Posterior vena cava (tissue), 2 donors: ENCODE data around the gene LYSMD4. TPM values are rescaled to one million over a fixed set of nuclear protein-coding genes. Genes with fewer than 3 reads are reported as not detected.
"Not testable (repeated sequence)": the region's sequence is repeated elsewhere in the genome, so short reads cannot be mapped to it uniquely, and the experiment has no call there.

Experiments
- DNase-seq: peaks from one replicate; pipeline ENCODE4 v3.0.0-alpha.2; 2020; ENCODE audit warnings: low spot score
- intact Hi-C, 2 donors: fragments of 100-400 bp; cut with DNase I; formaldehyde crosslinking; loops; one replicate each; pipeline versions ENCODE4 v1.14.1 to v1.14.2; 2022 to 2023
- long read RNA-seq, 2 donors: library from polyadenylated mRNA; unstranded; transcript quantifications; one replicate each; pipeline ENCODE4 v2.0.0, GENCODE V29; 2020 to 2021
- total RNA-seq, 2 donors: library from RNA; stranded (reverse); fragmentation: NEBNext Ultra II Directional; extraction: Animal tissue kit (Norgen Biotek cat#: 25700); gene quantifications; one replicate each; pipeline ENCODE4 v1.2.1, GENCODE V29; 2021
- donor health status: DM: yes; HTN: yes; CAD: no.
- donor health status: DM: yes; HTN: yes; CAD: no.

Gene LYSMD4
- 1 to 10 TPM; 6.8 to 7.5 TPM for total RNA-seq
- long read RNA-seq, donor 1, partial matches to known transcripts = 0 of 4 reads
- long read RNA-seq, donor 1, other reads (novel, unspliced or antisense) = 2 of 4 reads
- long read RNA-seq, donor 2, partial matches to known transcripts = 1 of 18 reads
- long read RNA-seq, donor 2, other reads (novel, unspliced or antisense) = 15 of 18 reads

DNA sequence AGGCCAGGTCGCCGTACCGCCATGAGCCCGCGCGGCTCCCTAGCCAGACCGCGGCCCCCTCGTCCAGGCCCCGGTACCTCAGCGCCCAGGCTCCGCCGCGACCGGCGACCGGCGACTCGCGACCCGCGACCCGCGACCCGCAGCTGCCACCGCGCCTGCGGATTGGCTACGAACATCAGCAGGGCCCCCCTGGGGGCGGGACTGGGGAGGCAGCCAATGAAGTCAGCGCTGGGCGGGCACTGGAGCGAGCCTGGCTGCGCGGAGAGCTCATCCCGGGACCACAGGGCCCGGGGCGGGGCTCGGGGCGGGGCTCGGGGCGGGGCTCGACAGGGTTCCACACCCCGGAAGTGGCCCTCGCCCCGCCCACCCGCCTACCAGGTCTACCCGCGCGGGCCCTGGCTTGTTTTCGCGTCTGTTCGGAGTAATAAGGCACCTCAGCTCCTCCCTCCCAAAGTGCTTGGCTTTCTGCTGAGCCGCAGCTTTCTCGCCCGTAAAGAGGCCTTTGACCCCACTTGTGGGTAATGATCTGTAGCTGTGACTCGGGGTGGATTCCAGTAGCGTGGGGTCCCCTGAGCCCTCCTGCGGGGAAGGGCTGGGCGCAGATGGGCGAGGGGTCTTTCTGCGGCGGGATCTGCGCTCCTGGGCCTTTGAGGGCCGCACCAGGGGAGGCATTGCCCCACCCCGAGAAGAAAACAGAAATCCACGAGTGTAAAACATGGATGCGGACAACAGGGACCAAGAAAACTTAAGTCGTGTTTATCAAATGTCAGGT, at the start of gene LYSMD4:
Gene LYSMD4 (minus strand): TSS at position 170 of the 772 bp plus-strand sequence. CDS start 1,438 bp downstream, outside the sequence.
- intact Hi-C loops = no loop called here
- DNase-seq = peak; percentile 99

DNA sequence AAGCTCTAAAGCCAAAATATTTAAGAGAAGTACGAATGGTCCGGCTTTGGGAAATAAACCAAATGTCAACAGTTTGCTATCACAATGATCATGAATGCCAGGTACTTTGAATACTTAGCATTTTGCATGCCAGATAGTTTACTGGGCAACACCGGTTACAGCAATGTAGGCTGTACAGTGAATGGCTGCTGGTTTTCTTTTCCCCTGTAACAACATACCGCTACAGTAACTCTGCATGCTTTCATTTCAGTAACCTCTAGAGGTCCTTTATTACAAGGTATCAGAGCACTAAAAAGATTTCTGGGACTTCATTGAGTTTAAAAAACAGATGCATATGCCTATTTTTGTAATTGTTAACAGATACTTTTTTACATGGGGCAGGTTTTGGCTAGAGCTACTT, 48.8 kb upstream of the LYSMD4 start:
- DNase-seq, intact Hi-C loops: not testable (repeated sequence)

DNA sequence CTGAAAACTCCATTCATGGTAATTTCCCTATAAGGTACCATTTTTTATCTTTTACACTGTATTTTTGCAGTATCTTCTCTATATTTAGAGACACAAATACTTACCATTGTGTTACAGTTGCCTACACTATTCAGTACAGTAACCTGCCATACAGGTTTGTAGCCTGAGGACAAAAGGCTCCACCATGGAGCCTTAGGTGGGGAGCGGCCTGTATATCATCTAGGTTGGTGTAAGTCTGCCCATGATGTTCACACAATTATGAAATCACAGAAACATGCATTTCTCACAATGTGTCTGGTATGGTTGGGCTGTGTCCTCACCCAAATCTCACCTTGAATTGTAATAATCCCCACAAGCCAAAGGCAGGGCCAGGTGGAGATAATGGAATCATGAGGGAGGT, 43.9 kb upstream of the LYSMD4 start:
- DNase-seq = no peak
- intact Hi-C loops = no loop called here

- intact Hi-C loops = no loop called here
- no peak for DNase-seq
Observed at GRCh38 chr15:99764522-99764921, 31.3 kb upstream of the LYSMD4 start.

DNA sequence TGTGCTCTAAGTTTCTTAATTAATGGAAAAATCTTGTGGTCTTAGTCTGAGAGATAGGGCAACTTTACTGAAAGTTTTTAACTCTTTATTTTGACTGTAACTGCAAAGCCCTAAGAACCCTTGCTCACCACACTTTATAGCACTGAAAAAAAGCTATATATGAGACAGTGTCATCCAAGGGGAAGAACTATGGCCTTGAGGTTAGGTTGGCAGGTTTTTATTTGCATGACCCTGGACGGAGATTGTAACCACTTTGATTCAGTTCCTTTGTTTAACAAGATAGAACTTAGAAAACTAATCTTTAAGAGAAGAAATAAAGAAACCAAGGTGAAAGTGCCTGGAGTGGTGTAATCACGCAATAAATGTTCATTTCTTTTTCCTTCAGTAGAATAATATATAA, 30.6 kb upstream of the LYSMD4 start:
- DNase-seq = no peak
- intact Hi-C loops = no loop called here

DNA sequence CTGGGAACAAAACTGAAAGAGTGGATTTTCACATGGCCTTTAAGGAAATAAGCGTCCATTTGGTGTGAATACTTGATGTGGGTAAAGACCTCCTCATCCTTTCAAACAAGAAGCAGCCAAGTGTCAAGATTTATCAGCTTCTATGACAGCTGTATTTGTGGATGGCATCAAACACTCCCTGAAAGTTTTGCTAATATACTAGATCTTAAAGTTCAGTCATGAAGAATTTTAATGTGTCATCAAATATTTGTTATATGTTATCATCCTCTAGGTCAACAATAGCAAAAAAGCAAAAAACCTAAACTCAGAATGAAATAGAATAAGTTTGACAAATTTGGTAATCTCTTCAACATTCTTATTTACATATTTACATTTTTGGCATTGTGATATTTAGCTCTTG, 29.1 kb upstream of the LYSMD4 start:
- DNase-seq = no peak
- intact Hi-C loops = no loop called here

- no peak for DNase-seq
- intact Hi-C loops = loop anchor here in 1 of 2 donors (10.0 kb wide), 1 partner anchor 481 kb away; no protein-coding TSS in a partner anchor
Observed at GRCh38 chr15:99755692-99756409, 22.6 kb upstream of the LYSMD4 start.

GRCh38 chr15:99753066-99753465, 19.8 kb upstream of the LYSMD4 start:
- DNase-seq = no peak
- intact Hi-C loops = loop anchor here in 1 of 2 donors (10.0 kb wide), 1 partner anchor 478 kb away; no protein-coding TSS in a partner anchor

GRCh38 chr15:99752556-99752955, 19.3 kb upstream of the LYSMD4 start:
- no peak for DNase-seq
- intact Hi-C loops = loop anchor here in 1 of 2 donors (10.0 kb wide), 1 partner anchor 478 kb away; no protein-coding TSS in a partner anchor

- DNase-seq = not testable (repeated sequence)
Observed at GRCh38 chr15:99750326-99750725, 17.1 kb upstream of the LYSMD4 start.

DNA sequence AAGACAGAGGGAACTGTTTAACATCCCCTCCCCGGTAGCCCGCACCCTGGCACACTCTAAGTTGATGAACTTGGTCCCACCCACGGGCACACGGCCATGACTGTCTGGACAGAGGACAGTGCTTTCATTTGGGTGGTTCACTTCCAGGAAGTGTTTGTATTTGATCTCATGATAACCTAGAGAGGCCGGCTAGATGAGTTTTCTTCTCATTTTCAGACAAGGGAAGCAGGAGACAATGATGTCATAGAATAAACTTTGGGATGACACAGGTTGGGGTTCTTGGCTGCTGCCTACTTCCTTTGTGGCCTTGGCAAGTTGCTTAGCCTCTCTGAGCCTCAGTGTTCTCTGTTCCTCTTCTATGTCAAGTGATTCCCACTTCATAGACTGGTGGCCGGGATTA, 16.1 kb upstream of the LYSMD4 start:
- no peak for DNase-seq
- intact Hi-C loops = no loop called here

More at GRCh38 chr15:99750326-99750725, 17.1 kb upstream of the LYSMD4 start:
- intact Hi-C loops = loop anchor here in 1 of 2 donors (10.0 kb wide), 1 partner anchor 476 kb away; no protein-coding TSS in a partner anchor

DNA sequence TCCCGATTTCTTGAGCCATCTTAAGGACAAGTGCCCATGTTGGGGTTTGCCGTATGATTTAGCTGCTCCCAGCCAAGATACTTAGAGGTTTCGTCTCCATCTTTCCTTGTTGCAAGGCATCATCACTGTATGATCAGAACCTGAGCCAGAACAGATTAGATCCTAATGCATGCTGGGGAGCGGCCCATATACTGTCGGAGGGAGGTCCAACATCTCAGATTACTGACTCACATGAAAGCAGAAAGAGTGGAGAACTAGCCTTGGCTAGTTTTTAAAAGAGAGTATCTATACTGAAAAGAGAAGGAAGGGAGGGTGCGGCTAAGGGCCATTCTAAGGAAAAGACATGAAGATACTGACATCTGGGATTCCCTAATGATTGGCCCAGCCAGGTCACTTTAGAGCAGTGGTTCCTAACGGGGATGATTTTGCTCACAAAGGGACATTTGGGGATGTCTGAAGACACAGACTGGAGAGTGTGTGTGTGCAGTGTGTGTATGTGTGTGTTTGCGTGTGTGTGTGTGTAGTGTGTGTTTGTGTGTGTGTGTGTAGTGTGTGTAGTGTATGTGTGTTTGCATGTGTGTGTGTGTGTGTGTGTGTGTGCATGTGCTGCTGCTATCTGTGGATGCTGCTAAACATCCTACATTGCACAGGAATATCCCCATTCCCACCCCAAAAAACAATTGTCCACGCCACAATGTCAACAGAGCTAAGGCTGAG, 12.3 kb upstream of the LYSMD4 start:
- DNase-seq = no peak
- intact Hi-C loops = no loop called here

DNA sequence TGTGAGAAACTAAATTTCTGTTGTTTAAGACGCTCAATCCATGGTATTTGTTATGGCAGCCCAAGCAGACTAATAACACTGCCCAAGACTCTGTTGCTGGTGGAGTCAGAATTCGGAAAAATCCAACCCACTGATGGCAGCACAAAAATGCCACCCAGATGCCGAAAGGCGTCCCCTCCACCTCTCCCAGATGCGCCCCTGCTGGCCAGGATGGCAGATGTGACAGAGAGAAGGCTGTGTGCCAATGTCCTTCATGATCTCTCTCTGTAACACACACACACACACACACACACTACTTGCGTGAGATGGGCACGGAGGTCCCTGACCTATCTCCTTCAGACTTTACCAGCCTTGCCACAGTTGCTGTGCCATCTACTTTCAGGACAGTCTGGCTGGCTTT, 10.9 kb upstream of the LYSMD4 start:
- intact Hi-C loops = no loop called here
- DNase-seq = peak; percentile 51

- peak; percentile 45 for DNase-seq
- intact Hi-C loops = no loop called here
Observed at GRCh38 chr15:99741835-99742234, 8.6 kb upstream of the LYSMD4 start.

DNA sequence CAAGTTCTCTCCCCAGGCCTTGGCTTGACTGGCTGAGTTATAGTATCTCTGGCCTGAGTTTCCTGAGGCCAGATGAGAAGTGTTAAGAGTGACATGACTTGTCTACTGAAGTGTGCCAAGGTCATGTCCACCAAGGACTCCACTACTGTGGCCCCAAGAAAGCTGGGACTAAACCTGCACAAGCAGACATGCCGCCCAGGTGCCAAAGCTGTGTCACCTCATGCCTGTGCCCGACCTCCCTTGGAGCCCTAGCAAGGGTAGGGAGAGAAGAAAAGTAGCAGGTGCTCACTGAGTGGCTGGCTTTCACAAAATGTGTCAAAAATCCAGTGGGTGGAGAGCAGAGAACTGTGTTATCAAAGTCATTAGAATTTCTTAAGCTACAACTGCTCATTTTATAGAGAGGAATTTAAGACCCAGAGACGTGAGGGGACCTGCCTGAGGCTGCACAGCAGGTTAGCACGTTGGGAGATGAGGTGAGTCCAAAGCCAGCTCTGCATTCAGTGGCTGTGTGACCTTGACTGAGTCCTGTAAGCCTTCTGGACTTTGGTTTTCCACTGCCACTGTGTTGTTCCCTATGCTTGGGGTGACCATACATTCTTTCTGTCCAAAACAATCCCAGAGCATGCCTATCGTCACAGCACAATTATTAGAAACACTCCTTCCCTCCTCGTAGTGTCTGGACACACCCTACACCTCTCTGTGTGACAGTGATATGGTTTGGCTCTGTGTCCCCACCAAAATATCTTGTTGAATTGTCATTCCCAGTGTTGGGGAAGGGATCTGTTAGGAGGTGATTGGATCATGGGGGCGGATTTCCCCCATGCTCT, 5.0 kb upstream of the LYSMD4 start:
- intact Hi-C loops = no loop called here
- peak; percentile 37 for DNase-seq

- no peak for DNase-seq
- intact Hi-C loops = no loop called here
Observed at GRCh38 chr15:99736702-99737101, 3.5 kb upstream of the LYSMD4 start.

DNA sequence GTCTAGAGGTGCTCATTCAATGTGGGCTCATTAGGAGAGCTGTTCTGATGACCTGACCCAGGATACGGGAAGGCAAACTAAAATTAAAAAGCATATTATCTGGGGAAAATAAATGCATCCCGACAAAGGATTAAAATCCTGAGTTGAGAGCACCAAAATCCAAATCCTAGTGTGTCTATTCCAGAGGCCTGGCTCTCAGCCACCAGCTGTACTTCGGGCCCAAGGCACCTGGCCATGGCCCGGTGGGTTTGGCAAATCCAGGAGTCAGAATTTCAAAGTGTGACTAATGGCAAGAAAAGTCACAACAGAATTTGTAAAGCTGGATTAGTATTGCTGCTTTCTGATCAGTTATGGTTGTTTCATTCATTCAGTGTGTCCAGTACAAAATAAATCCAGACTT, 2.6 kb upstream of the LYSMD4 start:
- intact Hi-C loops = no loop called here
- peak; percentile 73 for DNase-seq

DNA sequence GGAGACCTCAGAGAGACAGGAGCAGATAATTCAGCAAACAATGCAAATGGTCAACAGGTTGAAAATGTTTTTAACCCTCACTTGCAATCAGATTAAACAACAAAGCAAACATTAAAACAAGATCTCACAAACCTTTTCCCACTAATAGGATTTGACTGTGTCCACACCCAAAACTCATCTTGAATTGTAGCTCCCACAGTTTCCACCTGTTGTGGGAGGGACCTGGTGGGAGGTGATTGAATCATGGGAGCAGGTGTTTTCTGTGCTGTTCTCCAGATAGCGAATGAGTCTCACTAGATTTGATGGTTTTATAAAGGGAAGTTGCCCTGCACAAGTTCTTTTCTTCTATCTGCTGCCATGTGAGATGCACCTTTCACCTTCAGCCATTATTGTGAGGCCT, 1.3 kb upstream of the LYSMD4 start:
- no peak for DNase-seq
- intact Hi-C loops = no loop called here

DNA sequence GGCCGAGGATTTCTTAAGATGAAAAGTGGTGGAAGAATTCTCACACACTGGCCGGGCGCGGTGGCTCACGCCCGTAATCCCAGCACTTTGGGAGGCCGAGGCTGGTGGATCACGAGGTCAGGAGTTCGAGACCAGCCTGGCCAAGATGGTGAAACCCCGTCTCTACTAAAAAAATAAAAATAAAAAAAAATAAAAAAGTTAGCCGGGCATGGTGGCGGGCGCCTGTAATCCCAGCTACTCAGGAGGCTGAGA, 729 bp upstream of the LYSMD4 start:
- intact Hi-C loops = not testable (repeated sequence)
- DNase-seq = peak; percentile 73
